ENCODE data around the gene SDHAF3.
A peak's percentile ranks its signal among the peaks of the same experiment; 100 is the strongest.
"Not testable (repeated sequence)": the region's sequence is repeated elsewhere in the genome, so short reads cannot be mapped to it uniquely, and the experiment has no call there.

The SDHAF3 gene

DNA sequence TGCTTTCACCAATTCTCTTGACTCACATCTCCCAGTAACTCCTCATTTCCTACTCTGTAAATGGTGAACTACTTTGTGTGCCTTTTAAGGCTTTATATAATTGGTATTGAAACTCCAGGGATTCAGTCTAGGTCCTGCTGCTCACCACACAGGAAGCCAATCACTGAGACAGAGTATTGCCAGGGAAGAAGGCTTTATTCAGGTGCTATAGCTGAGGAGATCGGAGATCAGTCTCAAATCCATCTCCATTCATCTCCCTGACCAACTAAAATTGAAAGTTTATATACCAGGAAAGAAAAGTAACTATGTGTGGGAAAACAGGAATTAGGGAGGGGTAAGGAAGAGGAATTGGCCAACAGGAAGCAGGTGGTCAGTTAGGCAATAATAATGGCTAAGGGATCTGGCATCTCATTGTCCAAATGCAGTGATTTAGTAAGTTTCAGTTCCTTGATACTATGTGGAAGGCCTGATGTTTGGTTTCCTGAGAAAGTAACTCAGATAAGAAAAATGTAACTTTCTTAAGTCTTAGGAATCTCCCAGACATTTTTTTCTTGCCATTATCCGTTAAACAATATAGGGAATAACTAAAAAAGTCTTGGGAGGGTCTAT, 10.2 kb upstream of the SDHAF3 start:
- no peak for DNase-seq (ENCODE audit: low spot score)
- Mint-ChIP-seq H3K27ac (no peak overlapping the region), H3K27me3 (ENCODE audit: low read depth) (peaks cover 10% of the 10 kb centered on the region), H3K4me1 (ENCODE audit: low read depth) (no peaks in the 10 kb centered on the region), H3K4me3 (no peak overlapping the region), H3K9me3 (peaks cover 6% of the 10 kb centered on the region), H3K36me3 (ENCODE audit: low read depth) (no peaks in the 10 kb centered on the region)

DNA sequence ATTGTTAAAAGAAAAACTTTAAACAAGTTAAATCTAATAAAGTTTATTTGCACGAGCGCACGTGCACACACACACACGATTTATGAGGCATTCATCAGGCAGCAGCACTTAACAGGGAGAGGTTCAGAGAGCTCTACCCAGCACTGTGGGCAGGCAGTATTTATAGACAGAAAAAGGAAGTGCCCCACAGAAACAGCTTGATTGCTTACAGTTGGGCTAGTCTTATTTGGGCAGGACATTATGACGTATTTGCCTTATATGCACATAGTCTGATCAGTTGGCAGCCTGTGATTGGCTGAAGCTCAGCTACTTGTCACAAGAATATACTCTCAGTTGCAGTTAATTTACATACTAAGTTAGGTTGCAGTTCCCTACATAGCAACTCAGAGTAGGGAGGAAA, 1.2 kb upstream of the SDHAF3 start:
- peaks cover 12% of the 10 kb centered on the region for H3K9me3 Mint-ChIP-seq
- peaks cover 13% of the 10 kb centered on the region for H3K36me3 Mint-ChIP-seq (ENCODE audit: low read depth)
- H3K4me1 Mint-ChIP-seq (ENCODE audit: low read depth), result peaks cover 29% of the 10 kb centered on the region
- no peak overlapping the region for H3K4me3 Mint-ChIP-seq
- peaks cover 2% of the 10 kb centered on the region for H3K27me3 Mint-ChIP-seq (ENCODE audit: low read depth)
- H3K27ac Mint-ChIP-seq, result peak overlapping the region; percentile 92
- no peak for DNase-seq (ENCODE audit: low spot score)

DNA sequence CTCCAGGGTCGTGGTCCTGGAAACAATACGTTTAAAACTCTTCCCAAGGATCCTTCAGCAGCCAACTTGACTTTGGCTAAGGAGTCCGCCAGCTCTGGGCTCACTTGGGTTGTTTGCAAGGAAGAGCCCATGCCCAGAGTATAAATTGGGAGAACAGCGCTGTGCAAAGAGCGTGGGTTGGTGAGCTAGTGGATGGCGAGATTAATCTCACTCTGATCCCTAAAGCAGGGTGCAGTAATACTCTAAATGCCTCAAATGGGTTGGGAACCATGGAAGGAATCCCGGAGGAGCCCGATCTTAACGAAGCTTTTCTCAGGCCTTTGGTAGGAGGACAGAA, 495 bp upstream of the SDHAF3 start:
- peak overlapping the region; percentile 92 for H3K4me3 Mint-ChIP-seq
- peaks cover 32% of the 10 kb centered on the region for H3K4me1 Mint-ChIP-seq (ENCODE audit: low read depth)
- peaks cover 2% of the 10 kb centered on the region for H3K27me3 Mint-ChIP-seq (ENCODE audit: low read depth)
- H3K27ac Mint-ChIP-seq, result peak overlapping the region; percentile 92
- peaks cover 16% of the 10 kb centered on the region for H3K36me3 Mint-ChIP-seq (ENCODE audit: low read depth)
- no peak for DNase-seq (ENCODE audit: low spot score)
- H3K9me3 Mint-ChIP-seq, result peaks cover 12% of the 10 kb centered on the region

DNA sequence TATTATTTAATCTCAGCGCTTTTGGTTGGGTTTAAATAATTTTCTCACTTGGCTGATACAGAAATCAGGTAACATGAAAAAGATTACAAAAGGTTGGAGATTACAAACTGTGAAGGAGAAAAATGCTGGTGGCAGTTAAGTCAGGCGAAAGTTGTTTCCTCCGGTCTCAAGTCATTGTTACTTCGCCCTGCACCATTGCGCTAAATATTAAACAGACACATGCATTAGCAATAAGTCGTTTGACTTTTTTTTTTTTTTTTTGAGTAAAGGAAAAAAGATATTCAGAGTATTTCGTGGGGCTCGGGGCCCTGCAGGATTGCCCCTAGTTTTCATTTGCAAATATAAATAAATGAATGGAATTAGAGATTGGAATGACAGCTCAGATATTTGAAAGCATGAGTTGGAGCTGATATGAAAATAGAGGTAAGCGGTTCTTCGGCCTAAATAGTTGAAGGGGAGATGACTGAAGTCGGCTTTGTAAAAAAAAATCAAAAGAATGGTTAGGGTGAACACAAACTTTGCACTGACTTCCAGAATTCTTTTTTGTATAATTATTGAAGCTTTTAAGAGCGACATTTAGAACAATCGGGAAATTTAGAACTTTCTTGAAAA, 914 bp downstream of the SDHAF3 start:
- Mint-ChIP-seq H3K27ac (peak overlapping the region; percentile 92), H3K36me3 (ENCODE audit: low read depth) (peaks cover 19% of the 10 kb centered on the region), H3K4me1 (ENCODE audit: low read depth) (peaks cover 33% of the 10 kb centered on the region), H3K4me3 (peak overlapping the region; percentile 92), H3K27me3 (ENCODE audit: low read depth) (no peaks in the 10 kb centered on the region), H3K9me3 (peaks cover 19% of the 10 kb centered on the region)
- DNase-seq (ENCODE audit: low spot score), result no peak

DNA sequence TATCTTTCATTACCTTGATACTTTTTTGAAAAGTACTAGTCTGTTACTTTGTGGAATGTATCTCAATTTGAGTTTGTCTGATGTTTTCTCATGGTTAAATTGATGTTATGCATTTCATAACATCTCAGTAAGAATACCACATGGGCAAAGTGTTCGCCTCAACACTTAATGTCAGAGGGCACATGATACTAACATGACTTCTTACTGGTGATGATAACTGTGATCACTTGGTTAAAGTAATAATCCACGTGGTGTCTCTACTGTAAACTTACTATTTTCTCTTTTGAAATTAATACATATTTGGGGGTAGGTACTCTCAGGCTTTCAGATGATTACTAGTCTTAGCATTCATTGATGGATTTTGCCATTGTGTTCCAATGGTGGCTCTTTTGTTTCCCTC, 2.2 kb downstream of the SDHAF3 start:
- no peak overlapping the region for H3K27ac Mint-ChIP-seq

DNA sequence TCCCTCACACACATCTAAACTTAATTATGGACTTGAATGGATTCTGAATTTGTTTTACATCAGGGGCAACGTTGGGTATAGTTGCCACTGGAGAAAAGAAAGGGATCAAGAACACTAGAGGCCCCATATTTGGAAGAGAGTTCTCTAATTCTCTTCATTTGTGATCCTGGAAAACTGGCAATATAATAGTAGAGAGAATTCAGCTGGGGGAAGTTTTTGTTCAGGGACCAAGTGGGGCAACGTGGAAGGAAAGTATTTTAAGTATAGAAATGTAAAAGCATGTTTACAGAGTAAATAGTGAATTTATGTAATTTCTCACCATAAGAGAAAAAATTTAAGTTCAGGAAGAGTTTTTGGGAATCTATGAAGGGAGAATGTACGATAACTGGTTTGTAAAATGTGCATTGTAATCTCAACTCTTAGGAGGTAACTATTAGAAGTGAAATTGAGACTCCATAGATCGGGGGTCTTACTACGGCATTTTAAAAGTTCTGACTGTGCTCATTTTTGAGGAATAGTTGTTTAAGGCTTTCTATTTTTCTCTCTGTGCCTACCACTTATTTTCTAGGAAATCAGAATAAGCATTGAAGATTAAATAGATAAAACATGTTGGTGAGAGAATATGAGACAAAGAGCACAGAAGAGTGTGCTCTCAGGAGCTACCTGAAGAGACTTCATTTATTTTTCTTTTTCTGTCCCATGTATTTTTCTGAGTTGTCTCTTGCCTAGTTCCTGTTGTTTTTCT, 3.4 kb downstream of the SDHAF3 start:
- Mint-ChIP-seq H3K4me1 (ENCODE audit: low read depth) (peaks cover 33% of the 10 kb centered on the region), H3K9me3 (peaks cover 43% of the 10 kb centered on the region), H3K27ac (no peak overlapping the region), H3K4me3 (no peak overlapping the region), H3K36me3 (ENCODE audit: low read depth) (peaks cover 36% of the 10 kb centered on the region), H3K27me3 (ENCODE audit: low read depth) (no peaks in the 10 kb centered on the region)
- DNase-seq (ENCODE audit: low spot score), result no peak

More for the DNA sequence above, 2.2 kb downstream of the SDHAF3 start:
- H3K4me3 Mint-ChIP-seq, result peak overlapping the region; percentile 92
- no peaks in the 10 kb centered on the region for H3K27me3 Mint-ChIP-seq (ENCODE audit: low read depth)
- H3K9me3 Mint-ChIP-seq, result peaks cover 32% of the 10 kb centered on the region
- H3K36me3 Mint-ChIP-seq (ENCODE audit: low read depth), result peaks cover 29% of the 10 kb centered on the region
- H3K4me1 Mint-ChIP-seq (ENCODE audit: low read depth), result peaks cover 33% of the 10 kb centered on the region
- DNase-seq (ENCODE audit: low spot score), result no peak

DNA sequence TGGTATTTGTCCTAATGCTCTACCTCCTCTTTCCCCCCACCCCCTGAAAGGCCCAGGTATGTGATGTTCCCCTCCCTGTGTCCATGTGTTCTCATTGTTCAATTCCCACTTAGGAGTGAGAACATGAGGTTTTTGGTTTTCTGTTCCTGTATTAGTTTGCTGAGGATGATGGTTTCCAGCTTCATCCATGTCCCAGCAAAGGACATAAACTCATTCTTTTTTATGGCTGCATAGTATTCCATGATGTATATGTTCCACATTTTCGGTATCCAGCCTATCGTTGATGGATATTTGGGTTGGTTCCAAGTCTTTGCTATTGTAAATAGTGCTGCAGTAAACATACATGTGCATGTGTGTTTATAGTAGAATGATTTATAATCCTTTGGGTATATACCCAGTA, 5.6 kb downstream of the SDHAF3 start:
- H3K27me3 Mint-ChIP-seq (ENCODE audit: low read depth); H3K4me3 Mint-ChIP-seq; H3K27ac Mint-ChIP-seq; DNase-seq (ENCODE audit: low spot score): not testable (repeated sequence)
- Mint-ChIP-seq H3K4me1 (ENCODE audit: low read depth) (peaks cover 28% of the 10 kb centered on the region), H3K36me3 (ENCODE audit: low read depth) (peaks cover 36% of the 10 kb centered on the region), H3K9me3 (peaks cover 33% of the 10 kb centered on the region)

DNA sequence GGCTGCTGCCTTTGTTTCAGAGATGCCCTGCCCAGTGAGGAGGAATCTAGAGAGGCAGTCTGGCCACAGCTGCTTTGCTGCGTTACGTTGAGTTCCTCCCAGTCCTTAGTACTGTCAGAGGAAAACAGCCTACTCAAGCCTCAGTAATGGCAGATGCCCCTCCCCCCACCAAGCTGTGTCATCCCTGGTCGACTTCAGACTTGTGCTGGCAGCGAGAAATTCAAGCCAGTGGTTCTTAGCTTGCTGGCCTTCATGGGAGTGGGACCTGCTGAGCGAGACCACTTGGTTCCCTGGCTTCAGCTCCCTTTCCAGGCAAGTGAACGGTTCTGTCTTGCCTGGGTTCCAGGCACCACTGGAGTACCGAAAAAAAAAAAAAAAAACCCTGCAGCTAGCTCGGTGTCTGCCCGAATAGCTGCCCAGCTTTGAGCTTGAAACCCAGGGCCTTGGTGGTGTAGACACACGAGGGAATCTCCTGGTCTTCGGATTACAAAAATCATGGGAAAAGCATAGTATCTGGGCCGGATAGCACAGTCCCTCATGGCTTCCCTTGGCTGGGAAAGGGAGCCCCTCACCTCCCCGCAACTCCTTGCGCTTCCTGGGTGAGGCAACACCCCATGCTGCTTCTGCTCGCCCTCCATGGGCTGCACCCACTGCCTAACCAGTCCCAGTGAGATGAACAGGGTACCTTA, 9.1 kb downstream of the SDHAF3 start:
- Mint-ChIP-seq H3K9me3 (peaks cover 33% of the 10 kb centered on the region), H3K36me3 (ENCODE audit: low read depth) (peaks cover 22% of the 10 kb centered on the region), H3K4me3 (no peak overlapping the region), H3K4me1 (ENCODE audit: low read depth) (peaks cover 1% of the 10 kb centered on the region), H3K27me3 (ENCODE audit: low read depth) (no peaks in the 10 kb centered on the region), H3K27ac (no peak overlapping the region)
- DNase-seq (ENCODE audit: low spot score), result no peak

DNA sequence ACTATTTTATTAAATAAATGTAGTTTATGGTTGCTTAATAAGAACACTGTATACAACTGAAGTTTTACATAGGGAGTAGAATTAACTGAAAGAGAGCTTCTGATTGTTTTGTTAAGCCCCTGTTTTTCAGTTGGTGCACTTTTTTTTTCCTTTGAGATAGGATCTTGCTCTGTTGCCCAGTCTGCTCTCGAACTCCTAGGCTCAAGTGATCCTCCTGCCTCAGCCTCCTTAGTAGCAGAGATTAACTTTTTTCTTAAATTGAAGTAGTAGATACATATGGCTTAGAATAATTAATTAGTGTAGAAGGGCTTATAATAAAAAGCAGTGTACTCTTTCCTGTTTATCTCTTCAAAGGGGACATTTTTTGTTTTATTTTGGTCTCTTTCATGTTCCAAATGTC, 11.2 kb downstream of the SDHAF3 start:
- Mint-ChIP-seq H3K36me3 (ENCODE audit: low read depth) (peaks cover 16% of the 10 kb centered on the region), H3K4me1 (ENCODE audit: low read depth) (no peaks in the 10 kb centered on the region), H3K27ac (no peak overlapping the region), H3K9me3 (peaks cover 23% of the 10 kb centered on the region), H3K27me3 (ENCODE audit: low read depth) (no peaks in the 10 kb centered on the region), H3K4me3 (no peak overlapping the region)
- no peak for DNase-seq (ENCODE audit: low spot score)

DNA sequence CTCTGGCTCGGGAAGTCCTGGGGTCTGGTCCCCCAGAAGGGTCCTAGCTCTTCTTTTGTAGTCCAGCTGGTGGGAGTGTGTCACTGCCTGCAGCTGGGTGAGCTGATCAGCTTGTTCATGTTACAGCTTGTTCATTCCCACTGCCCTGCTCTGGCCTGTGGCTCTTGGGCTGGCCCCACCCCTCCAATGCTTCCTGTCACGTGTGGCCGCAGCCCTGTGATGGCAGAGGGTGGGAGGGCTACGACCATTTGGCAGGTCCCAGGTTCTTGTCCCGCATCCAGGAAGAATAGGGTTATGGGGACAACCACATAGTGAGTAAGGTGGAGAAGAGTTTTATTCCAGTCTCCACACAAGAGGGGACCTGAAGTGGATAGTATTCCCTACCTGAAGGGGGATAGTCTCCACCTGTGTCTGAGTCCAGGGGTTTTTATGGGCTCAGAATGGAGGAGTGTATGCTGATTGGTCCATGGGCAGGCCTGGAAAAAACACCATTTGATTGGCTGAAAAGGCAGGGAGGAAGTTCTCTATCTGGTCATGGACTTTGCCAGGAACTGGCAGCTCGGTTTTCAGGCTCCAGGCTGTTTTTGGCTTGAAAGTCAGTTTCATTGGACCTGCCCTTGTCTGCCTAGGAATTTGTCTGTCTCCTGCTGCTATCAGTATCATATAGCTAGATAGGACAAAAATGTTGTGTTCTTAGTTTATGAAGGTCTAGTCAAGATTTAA, 13.1 kb downstream of the SDHAF3 start:
- Mint-ChIP-seq H3K27me3 (ENCODE audit: low read depth) (no peaks in the 10 kb centered on the region), H3K36me3 (ENCODE audit: low read depth) (peaks cover 2% of the 10 kb centered on the region), H3K27ac (no peak overlapping the region)

DNA sequence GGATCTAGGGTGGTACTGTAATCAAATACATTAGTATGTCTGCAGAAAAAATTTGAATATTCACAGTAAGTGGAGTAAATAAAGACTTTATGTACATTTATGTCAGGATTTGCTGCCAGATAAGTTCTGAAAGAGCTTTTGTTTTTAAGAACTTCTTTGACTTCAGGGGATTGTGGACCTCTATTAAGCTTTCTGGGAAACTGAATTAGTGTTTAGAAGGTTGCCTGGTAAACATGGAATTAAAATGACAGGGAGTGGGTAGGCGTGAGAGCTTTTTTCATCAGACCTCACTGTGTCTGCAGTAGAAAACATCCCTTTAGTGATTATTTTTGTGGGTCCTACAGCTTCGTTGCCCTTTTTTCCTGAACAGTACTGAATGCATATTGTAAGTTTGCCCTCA, 15.7 kb downstream of the SDHAF3 start:
- Mint-ChIP-seq H3K36me3 (ENCODE audit: low read depth) (peaks cover 9% of the 10 kb centered on the region), H3K4me3 (no peak overlapping the region), H3K27ac (no peak overlapping the region), H3K27me3 (ENCODE audit: low read depth) (no peaks in the 10 kb centered on the region), H3K4me1 (ENCODE audit: low read depth) (no peaks in the 10 kb centered on the region), H3K9me3 (peaks cover 9% of the 10 kb centered on the region)
- no peak for DNase-seq (ENCODE audit: low spot score)

More for the DNA sequence above, 13.1 kb downstream of the SDHAF3 start:
- Mint-ChIP-seq H3K4me1 (ENCODE audit: low read depth) (no peaks in the 10 kb centered on the region), H3K4me3 (no peak overlapping the region), H3K9me3 (peaks cover 4% of the 10 kb centered on the region)
- DNase-seq (ENCODE audit: low spot score), result no peak

DNA sequence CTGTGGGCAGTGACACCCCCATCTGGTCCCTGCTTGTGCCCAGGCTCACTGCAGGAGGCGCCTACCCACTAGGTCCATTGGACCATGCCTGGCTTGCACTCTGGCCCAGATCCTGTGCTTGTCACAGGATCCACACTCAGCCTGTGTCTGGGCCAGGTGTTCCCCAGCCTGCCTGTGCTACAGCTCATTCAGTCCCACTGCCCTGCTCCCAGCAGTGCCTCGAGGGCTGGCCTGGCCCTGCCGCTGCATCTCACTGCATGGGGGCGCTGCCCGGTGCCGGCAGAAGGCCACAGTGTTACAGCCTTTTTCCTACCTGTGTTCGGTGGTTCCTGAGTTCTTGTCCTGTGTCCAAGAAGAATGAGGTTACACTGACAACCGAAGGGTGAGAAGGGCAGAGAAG, 21.3 kb downstream of the SDHAF3 start:
- no peaks in the 10 kb centered on the region for H3K27me3 Mint-ChIP-seq (ENCODE audit: low read depth)
- peaks cover 42% of the 10 kb centered on the region for H3K36me3 Mint-ChIP-seq (ENCODE audit: low read depth)
- H3K9me3 Mint-ChIP-seq, result peaks cover 36% of the 10 kb centered on the region
- no peak overlapping the region for H3K4me3 Mint-ChIP-seq
- H3K4me1 Mint-ChIP-seq (ENCODE audit: low read depth), result no peaks in the 10 kb centered on the region
- DNase-seq (ENCODE audit: low spot score), result no peak
- H3K27ac Mint-ChIP-seq, result no peak overlapping the region

DNA sequence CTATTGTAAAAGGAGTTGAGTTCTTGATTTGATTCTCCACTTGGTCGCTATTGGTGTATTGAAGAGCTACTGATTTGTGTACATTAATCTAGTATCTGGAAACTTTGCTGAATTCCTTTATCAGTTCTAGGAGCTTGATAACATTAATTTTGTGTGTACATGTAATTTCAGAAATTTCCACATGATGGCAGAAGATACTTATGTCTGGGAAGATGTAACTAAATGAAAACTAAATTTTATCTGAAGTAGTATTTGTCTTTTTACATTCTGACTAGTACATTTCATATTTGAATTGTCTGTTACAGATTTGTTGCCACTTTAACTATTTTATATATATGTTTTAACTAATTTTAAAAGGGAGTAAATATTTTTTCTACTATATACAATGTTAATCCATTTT, 27.6 kb downstream of the SDHAF3 start:
- Mint-ChIP-seq H3K27me3 (ENCODE audit: low read depth) (no peaks in the 10 kb centered on the region), H3K36me3 (ENCODE audit: low read depth) (peaks cover 26% of the 10 kb centered on the region), H3K4me3 (no peak overlapping the region), H3K27ac (no peak overlapping the region), H3K4me1 (ENCODE audit: low read depth) (no peaks in the 10 kb centered on the region), H3K9me3 (peaks cover 16% of the 10 kb centered on the region)
- DNase-seq (ENCODE audit: low spot score), result no peak

All from T-helper 2 cell treated with Interferon-gamma antibody and Interleukin-4, amounts not matched to agents 5 μg/mL and 100 μg/mL, for 36 hours (primary cell).